ENCODE measurements around the gene CDC42EP5. TPM values are rescaled to one million over a fixed set of nuclear protein-coding genes. Genes with fewer than 3 reads are reported as not detected.

CDC42EP5 gene
- total and polyA plus RNA-seq, 10 of the 15 experiments (the other 5 are each of a cell fraction or from before 2014, with no cell fraction given): 0.42 to 1.8 (median 1.4) TPM; not detected in 6

DNA sequence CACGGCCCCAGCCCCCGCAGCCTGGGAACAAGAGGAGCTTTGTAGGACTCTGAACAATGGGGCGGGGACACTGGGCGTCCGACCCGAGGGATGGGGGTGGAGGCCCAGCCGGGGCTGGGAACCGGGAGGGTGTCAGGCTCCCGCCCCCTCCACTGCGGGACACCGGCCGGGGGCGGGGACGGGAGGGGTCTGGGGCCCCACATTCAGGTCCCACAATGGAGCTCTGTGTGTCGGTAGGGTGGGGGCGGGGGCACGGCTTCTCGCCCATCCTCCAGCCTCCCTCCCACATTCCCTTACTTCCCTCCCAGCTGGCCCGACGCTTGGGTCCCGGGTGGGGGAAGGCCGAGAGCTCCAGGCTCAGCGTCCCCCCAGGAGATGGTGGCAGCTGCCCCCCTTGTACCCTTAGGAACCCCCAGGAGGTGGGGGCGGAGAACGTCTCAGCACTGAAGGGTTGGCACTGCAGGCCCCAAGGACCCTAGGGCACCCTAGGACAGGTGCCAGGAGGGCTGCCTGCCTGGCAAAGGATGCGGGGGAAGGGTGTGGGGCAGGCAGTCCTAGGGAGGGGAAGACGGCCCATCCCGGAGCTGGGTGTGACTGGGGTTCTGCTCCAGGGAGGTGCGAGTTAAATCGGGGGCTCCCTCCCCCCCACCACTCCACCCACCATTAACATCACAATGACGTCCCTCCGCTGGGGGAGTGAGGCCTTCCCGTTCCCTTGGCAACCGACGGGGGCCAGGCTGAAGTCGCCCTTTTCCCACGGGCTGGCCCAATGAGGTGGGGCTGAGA is 52.5 kb downstream of the CDC42EP5 start:
- CTCF ChIA-PET: no interaction called here
- WGBS (ENCODE audit: insufficient coverage, insufficient replicate concordance, low lambda C conversion rate, missing lambda C conversion rate): 34% methylated on average over 16 of the region's 37 CpGs
- H4K20me1 ChIP-seq (ENCODE audit: control insufficient read depth, insufficient read depth): no peaks in the 10 kb centered on the region

More for the DNA sequence above, 52.5 kb downstream of the CDC42EP5 start:
- no peak for DNase-seq (ENCODE audit: low read depth, low spot score)
- Histone ChIP-seq H3K36me3 (ENCODE audit: control insufficient read depth in 2 of 2, insufficient read depth in 2 of 2, low read length in 1 of 2) (no peaks in the 10 kb centered on the region), H3K4me1 (ENCODE audit: control insufficient read depth, insufficient read depth, low read length) (peaks cover 8% of the 10 kb centered on the region), H3K4me2 (ENCODE audit: control insufficient read depth, insufficient read depth) (no peak overlapping the region), H3K9ac (ENCODE audit: control insufficient read depth, insufficient read depth, low read length) (no peak overlapping the region), H2AFZ (ENCODE audit: control insufficient read depth, low read depth, low read length) (no peak overlapping the region), H3K27me3 (replicated peaks in 1 of 2; ENCODE audit: control insufficient read depth in 2 of 2, insufficient read depth in 2 of 2, low read length in 1 of 2) (peaks cover 0 to 3% of the 10 kb centered on the region in 2 experiments; a peak in 2 of 4 replicates), H3K4me3 (no peak overlapping the region), H3K27ac (ENCODE audit: control insufficient read depth, insufficient read depth) (no peak overlapping the region), H3K9me3 (replicated peaks; ENCODE audit: control insufficient read depth, insufficient read depth, low read length) (no peaks in the 10 kb centered on the region), H3K79me2 (ENCODE audit: control insufficient read depth, insufficient read depth, low read length) (no peaks in the 10 kb centered on the region)
- RAD21 ChIA-PET (ENCODE audit: unreplicated experiment): no interaction called here
- POLR2A ChIA-PET: no interaction called here
- no peak for ATAC-seq
- FAIRE-seq: no peak
- TF ChIP-seq MEF2A (IDR thresholded peaks at IDR 0.05; ENCODE audit: insufficient read depth, low read depth, low read length): no peak
- no peak for TF ChIP-seq BHLHE40 (IDR thresholded peaks at IDR 0.05; ENCODE audit: borderline replicate concordance in 1 of 2, low read depth in 2 of 2, low read length in 1 of 2)
- TF ChIP-seq MXI1 (IDR thresholded peaks at IDR 0.05; ENCODE audit: low read depth, low read length): no peak
- no peak for TF ChIP-seq RAD51 (IDR thresholded peaks at IDR 0.05)
- no peak for TF ChIP-seq ZZZ3 (IDR thresholded peaks at IDR 0.05; ENCODE audit: control insufficient read depth, insufficient read length, low read depth)
- TF ChIP-seq MTA3 (IDR thresholded peaks at IDR 0.05; ENCODE audit: borderline replicate concordance, low read length): no peak
- no peak for TF ChIP-seq ZBTB40 (IDR thresholded peaks at IDR 0.05; ENCODE audit: borderline replicate concordance)
- intact Hi-C loops (cut with micrococcal nuclease; ENCODE audit: unreplicated experiment) (no loop called here), in situ Hi-C loops (cut with MboI) (no loop called here)
- SMC1A ChIA-PET (ENCODE audit: uncharacterized antibody, unreplicated experiment): interaction anchor here (1.3 kb wide), 1 partner anchor 30 kb away, joined by 3 read pairs; no protein-coding TSS in a partner anchor
- BruUV-seq (replicated peaks): no TSS peak

All from GM12878 (cell line).